Mucosa of stomach (tissue), 1 donor: Measurements from ENCODE around the gene MRPS33.
"Not testable (repeated sequence)": the region's sequence is repeated elsewhere in the genome, so short reads cannot be mapped to it uniquely, and the experiment has no call there.

ENCODE experiments used
- H3K27me3 ChIP-seq: one replicate; pipeline ENCODE4 v1.7.0; 2013; ENCODE audit warnings: mild to moderate bottlenecking, low read length; ENCODE audit not compliant: control insufficient read depth, insufficient read depth
- H3K36me3 ChIP-seq: one replicate; pipeline ENCODE4 v1.7.0; 2013; ENCODE audit warnings: low read length; ENCODE audit not compliant: control insufficient read depth, insufficient read depth
- H3K4me1 ChIP-seq: one replicate; pipeline ENCODE4 v1.7.0; 2013; ENCODE audit warnings: mild to moderate bottlenecking, low read length; ENCODE audit not compliant: control insufficient read depth, insufficient read depth
- H3K4me3 ChIP-seq: one replicate; pipeline ENCODE4 v1.7.0; 2013; ENCODE audit warnings: low read length
- H3K9ac ChIP-seq: one replicate; pipeline ENCODE4 v1.7.0; 2013; ENCODE audit warnings: mild to moderate bottlenecking, low read length, moderate library complexity
- H3K9me3 ChIP-seq: one replicate; pipeline ENCODE4 v1.7.0; 2013; ENCODE audit warnings: mild to moderate bottlenecking, low read length, moderate library complexity; ENCODE audit not compliant: control insufficient read depth
- donor health status: Pancreatic carcinoma.

MRPS33 gene

DNA sequence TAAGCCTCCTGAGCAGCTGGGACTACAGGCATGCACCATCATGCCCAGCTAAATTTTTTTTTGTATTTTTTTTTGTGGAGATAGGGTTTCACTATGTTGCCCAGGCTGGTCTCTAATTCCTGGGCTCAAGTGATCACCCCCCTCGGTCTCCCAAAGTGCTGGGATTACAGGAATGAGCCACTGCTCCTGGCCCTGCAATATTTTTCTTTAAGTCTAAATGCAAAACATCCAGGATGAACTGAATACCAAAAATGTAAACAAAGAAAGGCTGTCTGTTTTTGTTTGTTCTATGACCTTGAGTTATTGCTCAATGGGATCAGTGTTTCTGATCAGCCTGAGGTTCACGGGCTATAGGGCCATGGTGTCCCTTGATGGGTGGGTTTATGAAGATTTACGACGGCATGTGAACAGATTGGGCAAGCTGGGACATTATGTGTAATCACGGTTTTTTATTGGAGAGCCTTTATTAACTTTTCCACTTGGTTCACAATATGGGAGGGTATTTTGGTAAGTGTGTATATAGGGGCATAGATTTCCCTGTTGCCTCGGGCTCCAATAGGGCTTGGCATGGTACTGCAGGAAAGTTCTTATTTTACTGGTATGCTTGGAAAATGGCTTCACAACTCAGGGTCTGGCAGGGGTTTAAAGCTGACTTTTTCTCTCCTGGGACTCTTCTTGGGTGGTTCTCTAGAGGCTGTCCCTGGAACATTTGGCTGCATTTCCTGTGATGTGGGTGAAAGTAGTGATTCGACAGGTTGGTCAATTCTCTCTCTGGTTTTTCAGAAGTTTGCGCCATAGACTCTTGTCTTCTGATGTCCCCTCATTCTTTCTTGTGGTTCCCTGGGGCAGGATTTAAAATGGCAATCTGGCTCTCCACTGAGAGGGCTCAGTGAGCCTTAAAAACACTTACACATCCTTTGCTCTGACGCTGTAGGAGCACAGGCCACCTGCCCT, 41.6 kb downstream of the MRPS33 start:
- Histone ChIP-seq H3K36me3 (no peaks in the 10 kb centered on the region), H3K9ac (no peak overlapping the region), H3K9me3 (no peaks in the 10 kb centered on the region), H3K4me3 (no peak overlapping the region), H3K4me1 (peaks cover 11% of the 10 kb centered on the region), H3K27me3 (no peaks in the 10 kb centered on the region)

DNA sequence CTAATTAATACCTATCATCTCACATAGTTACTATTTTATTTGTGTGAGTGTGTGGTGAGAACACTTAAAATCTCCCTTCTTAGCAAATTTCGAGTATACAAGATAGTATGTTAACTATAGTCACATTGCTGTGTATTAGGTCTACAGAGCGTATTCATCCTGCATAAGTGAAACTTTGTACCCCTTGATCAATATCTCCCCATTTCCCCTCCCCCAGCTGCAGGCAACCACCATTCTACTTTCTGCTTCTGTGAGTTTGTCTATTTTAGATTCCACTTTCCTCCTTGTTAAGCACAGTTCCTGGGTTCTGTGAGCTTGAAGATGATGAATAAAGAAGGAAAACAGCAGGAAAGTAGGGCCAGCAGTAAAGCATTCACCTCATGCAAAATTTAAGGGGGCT, 42.4 kb downstream of the MRPS33 start:
- Histone ChIP-seq H3K27me3 (no peaks in the 10 kb centered on the region), H3K4me1 (peaks cover 11% of the 10 kb centered on the region), H3K36me3 (no peaks in the 10 kb centered on the region), H3K9ac (no peak overlapping the region), H3K4me3 (no peak overlapping the region), H3K9me3 (no peaks in the 10 kb centered on the region)

DNA sequence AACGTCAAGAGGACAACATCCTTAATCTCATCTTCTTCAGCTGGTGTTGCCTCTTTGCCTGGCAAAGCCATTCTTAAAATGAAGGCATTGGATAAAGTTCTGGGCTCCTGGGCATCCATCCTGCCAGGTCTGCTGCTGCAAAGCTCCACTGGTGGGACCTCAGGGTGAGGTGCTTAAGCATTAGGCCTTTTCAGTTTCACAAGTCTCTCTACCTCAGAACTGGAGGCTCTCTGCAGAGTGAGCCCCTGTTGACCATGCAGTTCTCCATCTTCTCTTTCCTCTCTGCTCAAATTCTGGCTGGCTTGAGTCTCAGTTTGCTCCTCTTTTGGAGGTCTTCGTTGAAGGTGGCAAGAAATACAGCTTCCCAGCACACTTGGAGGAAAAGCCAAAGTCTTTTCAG, 47.3 kb downstream of the MRPS33 start:
- H3K27me3 ChIP-seq = no peaks in the 10 kb centered on the region
- H3K36me3 ChIP-seq = no peaks in the 10 kb centered on the region
- no peak overlapping the region for H3K4me3 ChIP-seq

DNA sequence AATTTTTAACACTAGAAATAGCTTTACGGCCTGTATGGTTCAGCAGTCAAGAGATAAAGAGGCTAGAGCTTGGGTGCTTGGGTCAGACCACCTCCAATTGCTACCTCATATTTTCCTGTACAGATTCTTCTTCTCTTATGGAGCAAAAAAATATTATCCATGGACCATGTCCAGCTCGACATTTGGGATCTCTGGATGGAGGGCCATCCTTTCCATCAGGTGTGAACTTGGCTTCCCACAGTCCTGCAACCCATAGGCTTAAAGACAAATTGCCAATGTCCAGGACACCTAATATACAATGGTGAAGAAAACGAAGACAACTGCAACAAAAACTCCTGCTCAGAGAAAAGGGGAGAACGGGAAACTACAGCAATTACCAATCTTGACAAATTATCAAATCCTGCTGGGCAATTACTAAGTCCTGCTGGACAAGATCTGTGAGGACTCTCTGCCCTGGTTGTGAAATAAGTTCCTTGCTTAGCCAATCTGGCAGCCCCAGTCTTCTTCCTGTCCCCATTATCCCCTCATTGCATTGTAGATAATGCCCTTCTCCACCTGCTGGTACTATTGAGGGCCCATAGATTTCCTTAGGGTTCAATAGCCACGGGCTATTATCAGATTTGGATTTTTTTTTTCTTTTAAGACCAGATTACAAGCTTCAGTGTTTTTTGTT, 48.1 kb downstream of the MRPS33 start:
- Histone ChIP-seq H3K4me3 (no peak overlapping the region), H3K27me3 (no peaks in the 10 kb centered on the region), H3K36me3 (no peaks in the 10 kb centered on the region), H3K9me3 (no peaks in the 10 kb centered on the region), H3K4me1 (no peaks in the 10 kb centered on the region), H3K9ac (no peak overlapping the region)

More for the DNA sequence above, 47.3 kb downstream of the MRPS33 start:
- Histone ChIP-seq H3K9ac (no peak overlapping the region), H3K4me1 (no peaks in the 10 kb centered on the region), H3K9me3 (no peaks in the 10 kb centered on the region)

DNA sequence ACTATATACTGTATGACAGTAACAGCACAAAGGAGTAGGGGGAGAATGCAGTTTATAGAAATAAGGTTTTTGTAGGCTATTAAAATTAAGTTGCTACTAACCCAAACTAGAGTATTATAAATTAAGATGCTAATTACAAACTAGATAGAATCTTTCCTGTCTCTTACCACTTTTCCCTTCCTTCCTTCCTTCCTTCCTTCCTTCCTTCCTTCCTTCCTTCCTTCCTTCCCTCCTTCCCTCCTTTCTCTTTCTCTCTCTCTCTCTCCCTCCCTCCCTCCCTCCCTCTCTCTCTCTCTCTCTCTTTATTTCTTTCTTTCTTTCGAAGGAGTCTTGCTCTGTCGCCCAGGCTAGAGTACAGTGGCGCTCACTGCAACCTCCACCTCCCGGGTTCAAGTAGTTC, 53.6 kb downstream of the MRPS33 start:
- no peaks in the 10 kb centered on the region for H3K27me3 ChIP-seq
- H3K9me3 ChIP-seq = no peaks in the 10 kb centered on the region
- no peak overlapping the region for H3K9ac ChIP-seq
- H3K4me1 ChIP-seq = no peaks in the 10 kb centered on the region
- H3K4me3 ChIP-seq = no peak overlapping the region
- H3K36me3 ChIP-seq = no peaks in the 10 kb centered on the region

DNA sequence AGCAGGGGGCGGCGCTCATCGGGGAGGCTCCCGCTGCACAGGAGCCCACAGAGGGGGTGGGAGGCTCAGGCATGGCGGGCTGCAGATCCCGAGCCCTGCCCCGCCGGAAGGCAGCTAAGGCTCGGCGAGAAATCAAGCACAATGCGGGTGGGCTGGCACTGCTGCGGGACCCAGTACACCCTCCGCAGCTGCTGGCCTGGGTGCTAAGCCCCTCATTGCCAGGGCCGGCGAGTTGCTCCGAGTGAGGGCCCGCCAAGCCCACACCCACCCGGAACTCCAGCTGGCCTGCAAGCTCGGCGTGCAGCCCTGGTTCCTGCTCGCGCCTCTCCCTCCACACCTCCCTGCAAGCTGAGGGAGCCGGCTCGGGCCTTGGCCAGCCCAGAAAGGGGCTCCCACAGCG, 57.8 kb downstream of the MRPS33 start:
- not testable (repeated sequence) for H3K27me3 ChIP-seq, H3K9ac ChIP-seq, H3K36me3 ChIP-seq, H3K4me1 ChIP-seq, H3K9me3 ChIP-seq, H3K4me3 ChIP-seq
